Activated CD8-positive, alpha-beta T cell treated with anti-CD3 and anti-CD28 coated beads for 36 hours (primary cell): ENCODE measurements around the gene PIGP. TPM values are rescaled to one million over a fixed set of nuclear protein-coding genes. Genes with fewer than 3 reads are reported as not detected.

ENCODE experiments used
- ATAC-seq: fragments of 200-7000 bp; cut with Tn5 transposase; one replicate; pipeline ENCODE4 v1.10.0; 2021; ENCODE audit warnings: mild to moderate bottlenecking, moderate library complexity
- CTCF ChIA-PET: fragments of 350-600 bp; sonication (Branson Sonifier 250); formaldehyde crosslinking; loops from one replicate; lab custom pipeline; 2021; ENCODE audit warnings: antibody characterized with exemption; lab: Charles Lee
- POLR2A ChIA-PET: fragments of 350-600 bp; sonication (Branson Sonifier 250); formaldehyde crosslinking; loops from one replicate; lab custom pipeline; 2021; ENCODE audit warnings: antibody characterized with exemption; lab: Charles Lee
- DNase-seq: peaks from one replicate; pipeline ENCODE4 v3.0.0-alpha.2; 2020
- H3K27ac Mint-ChIP-seq: one replicate; pipeline ENCODE4 v1.8.0; 2021; ENCODE audit warnings: mild to moderate bottlenecking, mixed read lengths
- H3K27me3 Mint-ChIP-seq: one replicate; pipeline ENCODE4 v1.8.0; 2021; ENCODE audit warnings: mixed read lengths
- H3K36me3 Mint-ChIP-seq: one replicate; pipeline ENCODE4 v1.8.0; 2021; ENCODE audit warnings: low read depth, mixed read lengths
- H3K4me1 Mint-ChIP-seq: one replicate; pipeline ENCODE4 v1.8.0; 2021; ENCODE audit warnings: low read depth, mixed read lengths
- H3K4me3 Mint-ChIP-seq: one replicate; pipeline ENCODE4 v1.8.0; 2021; ENCODE audit warnings: mild to moderate bottlenecking, moderate library complexity, mixed read lengths
- H3K9me3 Mint-ChIP-seq: one replicate; pipeline ENCODE4 v1.8.0; 2021; ENCODE audit warnings: mixed read lengths
- CTCF ChIP-seq: fragments of 200-600 bp; IDR thresholded peaks from one replicate; pipeline ENCODE4 v1.8.0; 2022; ENCODE audit warnings: antibody characterized with exemption, mild to moderate bottlenecking
- intact Hi-C: fragments of 100-400 bp; cut with micrococcal nuclease; formaldehyde crosslinking; loops from one replicate; pipeline ENCODE4 v1.10.0; 2022
- total RNA-seq, 2 experiments: library from RNA; stranded (reverse); gene quantifications; one replicate each; pipeline ENCODE4 v1.2.3, GENCODE V29; 2021

Gene PIGP
- total RNA-seq, 2 experiments from 2014 or later: 23.4 to 24.3 TPM

- intact Hi-C loops: loop anchor here (10.0 kb wide), 1 partner anchor 88 kb away; no protein-coding TSS in a partner anchor
- DNase-seq: no peak
- ChIA-PET POLR2A (interaction anchor here (1.3 to 1.5 kb wide), 2 partner anchors 10 to 492 kb away, joined by 3 to 4 read pairs; no protein-coding TSS in a partner anchor), CTCF (interaction anchor here (1.3 to 2.3 kb wide), 3 partner anchors 47 to 96 kb away, joined by 3 to 8 read pairs (median 4); no protein-coding TSS in a partner anchor)
- Mint-ChIP-seq H3K27ac (peak overlapping the region; percentile 86), H3K27me3 (no peaks in the 10 kb centered on the region), H3K36me3 (peaks cover 27% of the 10 kb centered on the region), H3K4me1 (peaks cover 34% of the 10 kb centered on the region), H3K9me3 (no peaks in the 10 kb centered on the region), H3K4me3 (peak overlapping the region; percentile 79)
- ATAC-seq: peak; percentile 59
- no peak for TF ChIP-seq CTCF
These were observed 440 bp downstream of the PIGP start for GRCh38 chr21:37072274-37072987.

GRCh38 chr21:37071561-37072273 is 1.2 kb downstream of the PIGP start:
- intact Hi-C loops: loop anchor here (10.0 kb wide), 1 partner anchor 87 kb away; no protein-coding TSS in a partner anchor
- ATAC-seq (no peak), DNase-seq (peak; percentile 12)
- Mint-ChIP-seq H3K27ac (peak overlapping the region; percentile 86), H3K36me3 (peaks cover 31% of the 10 kb centered on the region), H3K9me3 (no peaks in the 10 kb centered on the region), H3K27me3 (no peaks in the 10 kb centered on the region), H3K4me3 (peak overlapping the region; percentile 79), H3K4me1 (peaks cover 31% of the 10 kb centered on the region)
- ChIA-PET CTCF (interaction anchor here (1.3 to 2.3 kb wide), 3 partner anchors 48 to 95 kb away, joined by 3 to 8 read pairs (median 4); no protein-coding TSS in a partner anchor), POLR2A (interaction anchor here (1.3 to 1.5 kb wide), 2 partner anchors 11 to 493 kb away, joined by 3 to 4 read pairs; no protein-coding TSS in a partner anchor)
- TF ChIP-seq CTCF: no peak

GRCh38 chr21:37065561-37066177 is 7.2 kb downstream of the PIGP start:
- intact Hi-C loops: no loop called here
- Mint-ChIP-seq H3K27ac (no peak overlapping the region), H3K9me3 (no peaks in the 10 kb centered on the region), H3K36me3 (peaks cover 20% of the 10 kb centered on the region), H3K27me3 (no peaks in the 10 kb centered on the region), H3K4me3 (no peak overlapping the region), H3K4me1 (peaks cover 9% of the 10 kb centered on the region)
- no peak for TF ChIP-seq CTCF
- CTCF ChIA-PET: interaction anchor here (1.0 kb wide), 1 partner anchor 75 kb away, joined by 3 read pairs; no protein-coding TSS in a partner anchor
- ATAC-seq: no peak
- POLR2A ChIA-PET: interaction anchor here (0.5 kb wide), 1 partner anchor 58 kb away, joined by 3 read pairs; no protein-coding TSS in a partner anchor
- no peak for DNase-seq

- H3K4me3 Mint-ChIP-seq: no peak overlapping the region
- peak overlapping the region; percentile 44 for H3K27ac Mint-ChIP-seq
- POLR2A ChIA-PET: interaction anchor here (0.5 kb wide), 1 partner anchor 57 kb away, joined by 3 read pairs; no protein-coding TSS in a partner anchor
- DNase-seq: no peak
- intact Hi-C loops: no loop called here
- TF ChIP-seq CTCF: no peak
- no peaks in the 10 kb centered on the region for H3K27me3 Mint-ChIP-seq
- no peaks in the 10 kb centered on the region for H3K9me3 Mint-ChIP-seq
- peaks cover 15% of the 10 kb centered on the region for H3K36me3 Mint-ChIP-seq
- CTCF ChIA-PET: no interaction called here
- no peak for ATAC-seq
- peaks cover 10% of the 10 kb centered on the region for H3K4me1 Mint-ChIP-seq
These were observed 8.0 kb downstream of the PIGP start for GRCh38 chr21:37064841-37065240.
